Activated T-cell treated with anti-CD3 and anti-CD28 coated beads for 48 hours (primary cell): ENCODE measurements around the gene KIF16B.
"Not testable (repeated sequence)": the region's sequence is repeated elsewhere in the genome, so short reads cannot be mapped to it uniquely, and the experiment has no call there.

Source experiments
- DNase-seq: peaks from one replicate; pipeline ENCODE4 v3.0.0-alpha.2; 2020; ENCODE audit warnings: low read depth

Gene KIF16B

GRCh38 chr20:16553684-16554083 lies 19.6 kb downstream of the KIF16B start:
- no peak for DNase-seq

GRCh38 chr20:16553101-16553500 lies 20.1 kb downstream of the KIF16B start:
- no peak for DNase-seq

GRCh38 chr20:16552015-16552414 lies 21.2 kb downstream of the KIF16B start:
- DNase-seq = no peak

- no peak for DNase-seq
Observed at GRCh38 chr20:16551607-16552006, 21.6 kb downstream of the KIF16B start.

- no peak for DNase-seq
Observed at GRCh38 chr20:16548068-16548672, 25.1 kb downstream of the KIF16B start.

GRCh38 chr20:16544949-16545348 lies 28.3 kb downstream of the KIF16B start:
- DNase-seq = no peak

- DNase-seq = no peak
Observed at GRCh38 chr20:16542477-16542876, 30.8 kb downstream of the KIF16B start.

GRCh38 chr20:16541878-16542277 lies 31.4 kb downstream of the KIF16B start:
- no peak for DNase-seq

GRCh38 chr20:16541226-16541625 lies 32.0 kb downstream of the KIF16B start:
- no peak for DNase-seq

GRCh38 chr20:16539280-16540021 lies 33.8 kb downstream of the KIF16B start:
- DNase-seq = no peak

- DNase-seq = no peak
Observed at GRCh38 chr20:16538779-16539178, 34.5 kb downstream of the KIF16B start.

- DNase-seq = no peak
Observed at GRCh38 chr20:16537918-16538317, 35.3 kb downstream of the KIF16B start.

GRCh38 chr20:16537025-16537665 lies 36.1 kb downstream of the KIF16B start:
- DNase-seq = no peak

GRCh38 chr20:16535277-16535676 lies 38.0 kb downstream of the KIF16B start:
- no peak for DNase-seq

- DNase-seq = no peak
Observed at GRCh38 chr20:16533502-16533901, 39.7 kb downstream of the KIF16B start.

GRCh38 chr20:16531485-16531884 lies 41.8 kb downstream of the KIF16B start:
- DNase-seq = no peak

GRCh38 chr20:16530201-16530681 lies 43.0 kb downstream of the KIF16B start:
- DNase-seq = no peak

- no peak for DNase-seq
Observed at GRCh38 chr20:16528078-16528477, 45.2 kb downstream of the KIF16B start.

- DNase-seq = no peak
Observed at GRCh38 chr20:16527438-16527837, 45.8 kb downstream of the KIF16B start.

GRCh38 chr20:16526433-16527380 lies 46.5 kb downstream of the KIF16B start:
- DNase-seq = no peak

GRCh38 chr20:16522651-16523050 lies 50.6 kb downstream of the KIF16B start:
- DNase-seq = not testable (repeated sequence)

GRCh38 chr20:16520154-16520553 lies 53.1 kb downstream of the KIF16B start:
- no peak for DNase-seq
